NCI-H345 treated with DMSO at 0.1 percent for 48 hours (cell line): ENCODE data around the gene DARS2.
"Not testable (repeated sequence)": the region's sequence is repeated elsewhere in the genome, so short reads cannot be mapped to it uniquely, and the experiment has no call there.

Source experiments
- DNase-seq: peaks from one replicate; lab custom pipeline; 2025; ENCODE audit not compliant: unreplicated experiment; lab: John Stamatoyannopoulos, UW

Gene DARS2, protein sequence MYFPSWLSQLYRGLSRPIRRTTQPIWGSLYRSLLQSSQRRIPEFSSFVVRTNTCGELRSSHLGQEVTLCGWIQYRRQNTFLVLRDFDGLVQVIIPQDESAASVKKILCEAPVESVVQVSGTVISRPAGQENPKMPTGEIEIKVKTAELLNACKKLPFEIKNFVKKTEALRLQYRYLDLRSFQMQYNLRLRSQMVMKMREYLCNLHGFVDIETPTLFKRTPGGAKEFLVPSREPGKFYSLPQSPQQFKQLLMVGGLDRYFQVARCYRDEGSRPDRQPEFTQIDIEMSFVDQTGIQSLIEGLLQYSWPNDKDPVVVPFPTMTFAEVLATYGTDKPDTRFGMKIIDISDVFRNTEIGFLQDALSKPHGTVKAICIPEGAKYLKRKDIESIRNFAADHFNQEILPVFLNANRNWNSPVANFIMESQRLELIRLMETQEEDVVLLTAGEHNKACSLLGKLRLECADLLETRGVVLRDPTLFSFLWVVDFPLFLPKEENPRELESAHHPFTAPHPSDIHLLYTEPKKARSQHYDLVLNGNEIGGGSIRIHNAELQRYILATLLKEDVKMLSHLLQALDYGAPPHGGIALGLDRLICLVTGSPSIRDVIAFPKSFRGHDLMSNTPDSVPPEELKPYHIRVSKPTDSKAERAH

GRCh38 chr1:173824315-173825081, at the start of gene DARS2, which contains the start of gene CENPL:
DARS2 (plus strand) TSS chr1:173824673; CDS start chr1:173825230, 557 bp downstream.
CENPL (minus strand) TSS chr1:173824883; CDS start chr1:173811299, 13,584 bp downstream.
- DNase-seq: peak; percentile 92

GRCh38 chr1:173775578-173776226, 48.8 kb upstream of the DARS2 start:
- no peak for DNase-seq

DNA sequence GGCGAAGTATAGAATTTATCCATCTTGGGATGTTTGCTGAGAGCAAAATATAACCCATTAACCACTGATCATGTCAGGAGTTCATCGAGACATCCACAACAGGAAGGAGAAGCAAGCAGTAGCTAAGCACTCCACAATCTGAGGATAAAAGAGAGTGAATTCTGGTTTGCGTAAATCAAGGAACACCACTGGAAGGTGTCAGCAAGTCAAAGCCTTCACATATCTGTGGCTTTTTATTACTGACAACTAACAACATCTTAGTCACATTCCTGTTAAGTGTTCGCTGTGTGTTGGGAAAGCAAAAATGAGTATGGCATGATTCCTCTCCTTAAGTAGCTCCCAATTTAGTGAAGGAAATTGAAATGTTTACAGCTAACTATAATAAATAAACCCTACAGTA, 44.5 kb upstream of the DARS2 start:
- no peak for DNase-seq

- no peak for DNase-seq
Measured at GRCh38 chr1:173784997-173785396, 39.5 kb upstream of the DARS2 start.

DNA sequence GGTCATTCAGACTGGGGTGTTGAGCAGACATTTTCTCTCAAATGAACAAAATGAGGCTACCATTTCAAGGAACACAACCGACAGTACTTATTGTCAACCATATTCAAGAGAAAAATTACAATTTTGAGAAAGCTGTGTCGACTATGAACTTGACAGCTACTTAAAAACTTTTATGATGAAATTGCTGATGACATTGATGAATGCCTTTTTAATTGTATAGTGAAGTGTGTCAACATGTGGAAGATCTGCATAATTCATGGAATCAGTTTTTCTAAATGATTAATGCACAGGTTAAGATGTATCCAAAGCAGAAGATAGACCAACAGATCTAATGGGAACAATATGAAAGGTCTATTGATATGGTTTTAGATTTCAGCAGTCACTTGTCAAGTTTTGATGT, 34.6 kb upstream of the DARS2 start:
- no peak for DNase-seq

- DNase-seq: no peak
Measured at GRCh38 chr1:173798078-173798477, 26.4 kb upstream of the DARS2 start.

- not testable (repeated sequence) for DNase-seq
Measured at GRCh38 chr1:173799995-173800394, 24.5 kb upstream of the DARS2 start.

DNA sequence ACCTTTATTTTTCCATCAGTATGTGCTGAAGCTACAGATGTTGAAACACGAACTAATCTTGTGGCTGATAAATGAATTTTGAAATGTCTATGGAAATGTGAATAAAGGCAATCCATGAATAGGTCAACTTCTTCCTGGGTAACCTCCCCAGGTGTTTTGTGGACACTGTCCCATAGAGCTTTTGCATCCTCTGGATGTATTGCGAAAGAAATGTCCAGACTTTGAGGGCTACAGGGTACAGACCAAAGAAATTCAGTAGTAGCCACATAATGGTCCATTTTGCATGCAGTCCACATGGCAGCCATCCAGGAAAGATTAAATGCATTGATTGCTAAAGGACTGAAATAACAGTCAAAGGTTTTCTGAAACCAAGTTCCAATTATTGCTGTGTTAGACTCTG, 21.5 kb upstream of the DARS2 start:
- DNase-seq: no peak

- not testable (repeated sequence) for DNase-seq
Measured at GRCh38 chr1:173813654-173814053, 10.8 kb upstream of the DARS2 start.

DNA sequence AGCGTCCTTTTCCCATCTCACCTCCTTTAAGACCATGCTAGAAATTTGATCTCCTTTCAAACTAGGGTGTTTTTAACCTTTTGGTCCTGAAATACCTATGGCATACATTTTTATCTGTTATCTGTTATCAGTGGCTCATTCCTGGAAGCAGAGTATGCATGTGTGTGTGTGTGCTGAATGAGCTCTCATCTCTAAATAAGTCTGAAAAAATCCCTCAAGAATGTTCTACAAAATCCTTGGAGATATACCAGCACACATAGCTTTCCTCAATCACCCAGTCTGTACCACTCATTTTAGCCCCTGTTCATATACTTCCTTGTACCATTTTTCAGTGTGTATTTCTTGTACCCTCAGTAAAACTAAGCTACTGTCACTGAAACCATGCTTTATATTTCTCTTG, 6.0 kb upstream of the DARS2 start:
- DNase-seq: no peak

DNA sequence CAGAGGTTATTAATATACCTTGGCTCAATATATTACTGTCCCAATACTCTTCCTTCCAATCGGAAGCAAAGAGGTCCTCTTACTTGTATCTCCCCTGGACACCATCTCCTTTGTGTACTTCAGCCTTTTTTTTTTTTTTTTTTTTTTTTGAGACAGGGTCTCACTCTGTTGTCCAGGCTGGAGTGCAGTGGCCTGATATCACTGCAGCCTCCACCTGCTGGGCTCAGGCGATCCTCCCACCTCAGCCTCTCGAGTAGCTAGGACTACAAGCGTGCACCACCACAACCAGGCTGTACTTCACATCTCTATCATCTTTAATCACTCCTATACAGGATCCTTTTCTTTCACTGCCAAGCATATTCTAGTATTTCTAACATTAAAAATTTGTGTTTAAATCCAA, 2.8 kb upstream of the DARS2 start:
- DNase-seq: no peak

GRCh38 chr1:173823781-173824314, 625 bp upstream of the DARS2 start:
- no peak for DNase-seq

GRCh38 chr1:173827611-173828010, 3.1 kb downstream of the DARS2 start:
- DNase-seq: no peak

DNA sequence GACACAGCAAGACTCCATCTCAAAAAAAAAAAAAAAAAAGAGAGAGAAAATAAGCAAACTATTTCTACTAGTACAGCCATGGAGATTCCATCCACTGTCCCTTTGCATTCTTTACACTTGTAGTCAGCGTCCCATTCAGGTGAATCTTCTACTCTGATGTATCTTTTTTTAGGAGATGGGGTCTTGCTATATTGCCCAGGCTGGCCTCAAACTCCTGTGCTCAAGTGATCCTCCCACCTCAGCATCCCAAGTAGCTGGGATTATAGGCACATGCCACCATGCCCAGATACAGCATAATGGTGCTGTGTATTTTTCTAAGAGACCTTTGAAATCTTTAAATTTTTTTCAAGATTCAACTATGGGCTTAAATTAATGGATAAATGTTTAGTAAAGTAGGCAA, 8.3 kb downstream of the DARS2 start:
- no peak for DNase-seq

GRCh38 chr1:173852105-173852504, 27.6 kb downstream of the DARS2 start:
- DNase-seq: no peak

GRCh38 chr1:173853074-173853473, 28.6 kb downstream of the DARS2 start:
- DNase-seq: no peak

- DNase-seq: no peak
Measured at GRCh38 chr1:173856014-173856413, 31.5 kb downstream of the DARS2 start.

DNA sequence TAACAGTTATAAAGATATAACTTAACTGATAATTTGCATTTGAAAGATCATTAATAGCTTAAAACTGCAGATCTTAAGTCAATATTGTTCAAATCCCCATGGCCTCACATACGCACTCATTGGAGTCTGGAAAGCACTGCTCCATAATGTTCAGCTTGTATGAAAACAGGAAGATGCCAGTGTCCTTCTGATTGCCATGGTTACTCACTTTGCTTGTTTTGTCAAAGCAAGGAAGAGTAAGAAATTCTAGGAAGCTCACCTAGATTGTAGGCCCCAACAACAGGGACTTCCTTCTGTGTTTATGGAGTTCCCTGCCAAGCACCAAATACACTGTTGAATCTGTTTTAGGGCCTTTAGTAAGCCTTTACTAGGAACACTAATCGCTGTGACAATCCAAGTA, 32.4 kb downstream of the DARS2 start:
- no peak for DNase-seq

DNA sequence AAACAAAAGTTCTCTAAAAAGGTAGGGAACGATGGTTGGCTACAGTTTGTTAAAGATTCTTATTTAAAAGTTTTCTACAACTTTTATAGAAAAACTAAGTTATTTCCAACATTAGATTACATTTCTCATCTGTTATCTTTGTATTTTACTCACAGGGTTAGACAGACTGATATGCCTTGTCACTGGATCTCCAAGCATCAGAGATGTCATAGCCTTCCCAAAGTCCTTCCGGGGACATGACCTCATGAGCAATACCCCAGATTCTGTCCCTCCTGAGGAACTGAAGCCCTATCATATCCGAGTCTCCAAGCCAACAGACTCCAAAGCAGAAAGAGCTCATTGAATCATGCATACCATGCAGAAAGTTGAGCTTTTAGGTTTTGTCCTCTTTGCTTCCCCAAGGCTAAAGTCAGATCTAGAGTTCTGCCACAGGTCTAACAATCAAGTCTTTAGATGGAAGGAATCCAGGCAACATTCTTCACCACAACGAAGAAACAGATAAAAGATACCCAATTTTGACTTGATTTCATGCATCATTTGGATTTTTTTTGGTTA, 33.0 kb downstream of the DARS2 start:
- no peak for DNase-seq

GRCh38 chr1:173859547-173859946, 35.1 kb downstream of the DARS2 start:
- not testable (repeated sequence) for DNase-seq

DNA sequence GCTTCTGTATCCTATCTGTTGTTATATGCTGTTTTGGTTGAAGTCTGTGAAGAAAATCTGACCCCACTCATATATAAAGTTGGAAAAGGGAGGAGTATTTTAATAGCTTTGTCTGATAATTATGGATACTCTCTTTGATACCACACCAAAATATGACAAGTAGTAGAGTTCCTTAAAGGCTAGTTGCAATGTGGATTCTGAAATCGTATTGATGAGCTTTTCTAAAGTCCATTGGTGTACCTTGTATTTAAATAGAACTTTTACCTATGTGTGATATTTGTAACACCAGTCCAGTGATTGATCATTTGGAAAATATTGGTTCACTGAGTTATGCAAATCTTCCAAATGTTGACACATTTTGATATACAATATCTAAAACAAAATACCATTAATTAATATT, 35.6 kb downstream of the DARS2 start:
- no peak for DNase-seq
